HL-60 (cell line): Measurements from ENCODE around the gene ERGIC1.

Experiments
- DNase-seq, 2 experiments: peaks; one replicate each; pipeline ENCODE4 v3.0.0-alpha.2; 2010 to 2020; ENCODE audit warnings: low read depth in 1 of 2, low spot score in 1 of 2
- H3K27ac ChIP-seq: fragments of 250-450 bp; sonication (Bioruptor Pico); replicated peaks from 2 replicates; pipeline ENCODE4 v1.5.1; 2020; ENCODE audit warnings: mild to moderate bottlenecking, moderate library complexity
- H3K27me3 ChIP-seq: fragments of 250-450 bp; sonication (Bioruptor Pico); 2 replicates; pipeline ENCODE4 v1.5.1; 2021; ENCODE audit warnings: mild to moderate bottlenecking, moderate library complexity; ENCODE audit not compliant: insufficient read depth, poor library complexity, severe bottlenecking
- H3K4me3 ChIP-seq: replicated peaks from 2 replicates; pipeline ENCODE4 v1.5.1; 2011; ENCODE audit warnings: mild to moderate bottlenecking, control low read depth, low read length; ENCODE audit not compliant: insufficient read depth
- GABPA ChIP-seq: IDR thresholded peaks from 2 replicates; pipeline ENCODE4 v1.6.1; 2012; ENCODE audit warnings: low read depth
- POLR2AphosphoS5 ChIP-seq: IDR thresholded peaks from 2 replicates; pipeline ENCODE4 v1.6.1; 2012; ENCODE audit warnings: low read depth
- SPI1 ChIP-seq: IDR thresholded peaks from 2 replicates; pipeline ENCODE4 v1.6.1; 2012; ENCODE audit warnings: low read depth, mild to moderate bottlenecking, borderline replicate concordance
- TF ChIP-seq, protein P1 (sequence below): IDR thresholded peaks from one replicate; pipeline ENCODE4 v1.5.1; 2011; ENCODE audit warnings: low read length, control low read depth, inconsistent platforms; ENCODE audit not compliant: insufficient read depth
- TF ChIP-seq, protein P2 (sequence below): IDR thresholded peaks from 2 replicates; pipeline ENCODE4 v1.6.1; 2012; ENCODE audit warnings: low read depth; ENCODE audit not compliant: insufficient replicate concordance

Gene ERGIC1

DNA sequence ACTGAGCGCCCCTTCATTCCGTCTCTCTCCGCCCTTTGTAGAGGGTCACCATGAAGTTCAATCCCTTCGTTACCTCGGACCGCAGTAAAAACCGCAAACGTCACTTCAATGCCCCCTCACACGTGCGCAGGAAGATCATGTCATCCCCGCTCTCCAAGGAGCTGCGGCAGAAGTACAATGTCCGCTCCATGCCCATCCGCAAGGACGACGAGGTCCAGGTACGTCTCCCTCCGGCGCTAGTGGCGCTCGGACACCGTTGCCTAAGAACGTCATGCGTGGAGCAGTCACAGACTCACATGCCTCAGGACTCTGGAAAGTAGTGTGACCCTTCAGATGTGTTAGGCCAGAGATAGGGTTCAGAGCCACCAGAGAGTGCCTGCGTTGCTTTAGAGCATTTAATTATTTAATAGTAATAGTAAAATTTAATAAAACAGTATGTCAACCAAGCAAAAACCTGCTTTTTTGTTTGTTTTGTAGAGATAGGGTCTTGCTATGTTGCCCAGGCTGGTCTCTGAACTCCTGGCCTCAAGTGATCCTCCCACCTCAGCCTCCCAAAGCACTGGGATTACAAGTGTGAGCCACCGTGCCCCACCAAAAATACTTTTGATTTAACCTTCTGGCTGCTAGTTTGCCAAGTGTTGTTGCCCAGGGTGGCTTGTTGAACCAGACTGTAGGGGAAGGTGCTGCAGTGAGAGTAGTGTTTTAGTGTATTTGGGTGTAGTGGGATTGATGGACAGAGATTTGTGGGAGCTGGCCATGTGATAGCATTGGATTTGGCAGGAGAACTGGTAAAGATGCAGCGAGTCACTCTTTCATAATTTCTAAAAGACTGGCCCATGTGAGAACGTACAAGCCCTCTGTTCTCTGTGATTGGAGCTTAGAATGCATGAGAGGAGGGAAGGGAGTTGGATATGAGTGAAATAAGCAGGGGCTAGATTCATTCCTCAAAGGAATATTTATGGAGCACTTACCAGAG lies 126.1 kb downstream of the ERGIC1 start:
- peak in 1 of 2 experiments; percentile 9 for DNase-seq
- H3K27me3 ChIP-seq = no peaks in the 10 kb centered on the region
- no peak for TF ChIP-seq GABPA
- TF ChIP-seq SPI1 = no peak
- no peak for TF ChIP-seq POLR2AphosphoS5
- TF ChIP-seq, protein P1, sequence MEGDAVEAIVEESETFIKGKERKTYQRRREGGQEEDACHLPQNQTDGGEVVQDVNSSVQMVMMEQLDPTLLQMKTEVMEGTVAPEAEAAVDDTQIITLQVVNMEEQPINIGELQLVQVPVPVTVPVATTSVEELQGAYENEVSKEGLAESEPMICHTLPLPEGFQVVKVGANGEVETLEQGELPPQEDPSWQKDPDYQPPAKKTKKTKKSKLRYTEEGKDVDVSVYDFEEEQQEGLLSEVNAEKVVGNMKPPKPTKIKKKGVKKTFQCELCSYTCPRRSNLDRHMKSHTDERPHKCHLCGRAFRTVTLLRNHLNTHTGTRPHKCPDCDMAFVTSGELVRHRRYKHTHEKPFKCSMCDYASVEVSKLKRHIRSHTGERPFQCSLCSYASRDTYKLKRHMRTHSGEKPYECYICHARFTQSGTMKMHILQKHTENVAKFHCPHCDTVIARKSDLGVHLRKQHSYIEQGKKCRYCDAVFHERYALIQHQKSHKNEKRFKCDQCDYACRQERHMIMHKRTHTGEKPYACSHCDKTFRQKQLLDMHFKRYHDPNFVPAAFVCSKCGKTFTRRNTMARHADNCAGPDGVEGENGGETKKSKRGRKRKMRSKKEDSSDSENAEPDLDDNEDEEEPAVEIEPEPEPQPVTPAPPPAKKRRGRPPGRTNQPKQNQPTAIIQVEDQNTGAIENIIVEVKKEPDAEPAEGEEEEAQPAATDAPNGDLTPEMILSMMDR = no peak
- TF ChIP-seq, protein P2, sequence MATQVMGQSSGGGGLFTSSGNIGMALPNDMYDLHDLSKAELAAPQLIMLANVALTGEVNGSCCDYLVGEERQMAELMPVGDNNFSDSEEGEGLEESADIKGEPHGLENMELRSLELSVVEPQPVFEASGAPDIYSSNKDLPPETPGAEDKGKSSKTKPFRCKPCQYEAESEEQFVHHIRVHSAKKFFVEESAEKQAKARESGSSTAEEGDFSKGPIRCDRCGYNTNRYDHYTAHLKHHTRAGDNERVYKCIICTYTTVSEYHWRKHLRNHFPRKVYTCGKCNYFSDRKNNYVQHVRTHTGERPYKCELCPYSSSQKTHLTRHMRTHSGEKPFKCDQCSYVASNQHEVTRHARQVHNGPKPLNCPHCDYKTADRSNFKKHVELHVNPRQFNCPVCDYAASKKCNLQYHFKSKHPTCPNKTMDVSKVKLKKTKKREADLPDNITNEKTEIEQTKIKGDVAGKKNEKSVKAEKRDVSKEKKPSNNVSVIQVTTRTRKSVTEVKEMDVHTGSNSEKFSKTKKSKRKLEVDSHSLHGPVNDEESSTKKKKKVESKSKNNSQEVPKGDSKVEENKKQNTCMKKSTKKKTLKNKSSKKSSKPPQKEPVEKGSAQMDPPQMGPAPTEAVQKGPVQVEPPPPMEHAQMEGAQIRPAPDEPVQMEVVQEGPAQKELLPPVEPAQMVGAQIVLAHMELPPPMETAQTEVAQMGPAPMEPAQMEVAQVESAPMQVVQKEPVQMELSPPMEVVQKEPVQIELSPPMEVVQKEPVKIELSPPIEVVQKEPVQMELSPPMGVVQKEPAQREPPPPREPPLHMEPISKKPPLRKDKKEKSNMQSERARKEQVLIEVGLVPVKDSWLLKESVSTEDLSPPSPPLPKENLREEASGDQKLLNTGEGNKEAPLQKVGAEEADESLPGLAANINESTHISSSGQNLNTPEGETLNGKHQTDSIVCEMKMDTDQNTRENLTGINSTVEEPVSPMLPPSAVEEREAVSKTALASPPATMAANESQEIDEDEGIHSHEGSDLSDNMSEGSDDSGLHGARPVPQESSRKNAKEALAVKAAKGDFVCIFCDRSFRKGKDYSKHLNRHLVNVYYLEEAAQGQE = no peak
- H3K4me3 ChIP-seq = peak overlapping the region; percentile 75
- H3K27ac ChIP-seq = peak overlapping the region; percentile 80

DNA sequence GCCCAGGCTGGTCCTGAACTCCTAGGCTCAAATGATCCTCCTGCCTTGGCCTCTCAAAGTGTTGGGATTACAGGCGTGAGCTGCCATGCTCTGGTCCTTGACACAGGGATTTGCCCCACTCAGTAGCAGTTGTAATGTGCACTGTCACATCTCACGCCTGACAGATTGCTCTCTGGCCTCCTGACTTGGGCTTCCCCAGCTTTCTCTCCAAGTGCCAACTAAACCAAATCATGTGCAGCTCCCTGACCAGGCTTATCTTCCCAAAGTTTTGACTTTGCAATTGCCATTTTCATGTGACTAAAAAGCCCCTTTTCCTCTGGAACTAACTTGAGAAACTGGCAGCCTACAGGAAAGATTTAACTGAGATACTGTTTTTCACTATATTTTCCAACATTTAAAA lies 135.9 kb downstream of the ERGIC1 start:
- H3K27ac ChIP-seq = no peak overlapping the region
- no peak overlapping the region for H3K4me3 ChIP-seq
- TF ChIP-seq SPI1 (no peak), GABPA (no peak), POLR2AphosphoS5 (no peak)
- TF ChIP-seq, protein P1 = no peak
- TF ChIP-seq, protein P2 = no peak
- DNase-seq = no peak
- H3K27me3 ChIP-seq = no peaks in the 10 kb centered on the region

DNA sequence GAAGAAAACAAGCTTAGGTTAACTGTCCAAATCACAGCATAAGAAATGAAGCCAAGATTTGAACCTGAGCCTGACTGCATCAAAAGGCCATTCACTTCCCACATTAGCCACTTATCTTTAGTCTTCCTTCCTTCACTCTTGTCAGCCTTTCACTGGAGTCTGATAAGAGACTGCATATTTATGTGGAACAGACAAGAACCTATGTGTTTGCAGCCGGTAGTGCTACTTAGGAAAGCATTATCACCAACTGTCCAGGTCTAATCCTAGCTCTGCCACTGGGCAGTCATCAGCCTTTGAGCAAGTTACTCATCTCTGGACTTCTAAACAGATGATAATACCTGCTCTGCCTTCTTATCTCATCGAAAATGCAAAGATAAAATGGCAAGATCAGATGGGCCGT lies 137.4 kb downstream of the ERGIC1 start:
- Histone ChIP-seq H3K27me3 (no peaks in the 10 kb centered on the region), H3K4me3 (no peak overlapping the region), H3K27ac (no peak overlapping the region)
- DNase-seq = no peak
- TF ChIP-seq, protein P1 = no peak
- no peak for TF ChIP-seq SPI1
- TF ChIP-seq GABPA = no peak
